Activated effector memory CD4-positive, alpha-beta T cell treated with Interleukin-2 at 50 U/mL for 16 hours (primary cell): ENCODE measurements around the gene ANKRD45.
"Not testable (repeated sequence)": the region's sequence is repeated elsewhere in the genome, so short reads cannot be mapped to it uniquely, and the experiment has no call there.

Experiments used
- DNase-seq: peaks from one replicate; pipeline ENCODE4 v3.0.0-alpha.2; 2020

ANKRD45 gene

GRCh38 chr1:173669491-173669941 lies at the start of gene ANKRD45:
TSS of gene ANKRD45 (minus strand) at chr1:173669851. CDS start at chr1:173659418, 10,433 bp downstream.
- no peak for DNase-seq

GRCh38 chr1:173717238-173717637 lies 47.6 kb upstream of the ANKRD45 start:
- DNase-seq = no peak

GRCh38 chr1:173715538-173715844 lies 45.8 kb upstream of the ANKRD45 start:
- no peak for DNase-seq

GRCh38 chr1:173714759-173715537 lies 45.3 kb upstream of the ANKRD45 start, which contains the start of gene KLHL20:
TSS of gene KLHL20 (plus strand) at chr1:173714981. CDS start at chr1:173716044, 1,063 bp downstream.
- DNase-seq = peak; percentile 83

- DNase-seq = no peak
Measured at GRCh38 chr1:173714441-173714758, 44.7 kb upstream of the ANKRD45 start.

GRCh38 chr1:173708787-173709186 lies 39.1 kb upstream of the ANKRD45 start:
- DNase-seq = no peak

GRCh38 chr1:173705117-173705516 lies 35.5 kb upstream of the ANKRD45 start:
- DNase-seq = no peak

GRCh38 chr1:173702736-173703135 lies 33.1 kb upstream of the ANKRD45 start:
- no peak for DNase-seq

GRCh38 chr1:173701299-173701698 lies 31.6 kb upstream of the ANKRD45 start:
- DNase-seq = not testable (repeated sequence)

GRCh38 chr1:173693238-173693637 lies 23.6 kb upstream of the ANKRD45 start:
- DNase-seq = no peak

- no peak for DNase-seq
Measured at GRCh38 chr1:173688300-173688699, 18.6 kb upstream of the ANKRD45 start.

GRCh38 chr1:173685121-173685520 lies 15.5 kb upstream of the ANKRD45 start:
- not testable (repeated sequence) for DNase-seq

GRCh38 chr1:173683838-173684237 lies 14.2 kb upstream of the ANKRD45 start:
- not testable (repeated sequence) for DNase-seq

- DNase-seq = no peak
Measured at GRCh38 chr1:173682184-173682583, 12.5 kb upstream of the ANKRD45 start.

- DNase-seq = not testable (repeated sequence)
Measured at GRCh38 chr1:173680152-173680551, 10.5 kb upstream of the ANKRD45 start.

GRCh38 chr1:173674496-173674895 lies 4.8 kb upstream of the ANKRD45 start:
- not testable (repeated sequence) for DNase-seq

GRCh38 chr1:173666646-173667045 lies 3.0 kb downstream of the ANKRD45 start:
- no peak for DNase-seq

- no peak for DNase-seq
Measured at GRCh38 chr1:173663159-173663558, 6.5 kb downstream of the ANKRD45 start.

- DNase-seq = no peak
Measured at GRCh38 chr1:173661763-173662162, 7.9 kb downstream of the ANKRD45 start.

- no peak for DNase-seq
Measured at GRCh38 chr1:173661271-173661670, 8.4 kb downstream of the ANKRD45 start.

GRCh38 chr1:173660306-173660705 lies 9.3 kb downstream of the ANKRD45 start:
- DNase-seq = no peak

GRCh38 chr1:173648880-173649605 lies 20.6 kb downstream of the ANKRD45 start:
- no peak for DNase-seq

- DNase-seq = no peak
Measured at GRCh38 chr1:173646656-173647055, 23.0 kb downstream of the ANKRD45 start.

GRCh38 chr1:173642450-173643139 lies 27.1 kb downstream of the ANKRD45 start:
- not testable (repeated sequence) for DNase-seq
